HepG2 (cell line): Measurements from ENCODE around the gene PSMB10. TPM values are rescaled to one million over a fixed set of nuclear protein-coding genes. Genes with fewer than 3 reads are reported as not detected.

Source experiments
- CHD2 ChIP-seq: IDR thresholded peaks from 2 replicates; pipeline ENCODE4 v1.6.1; 2011; ENCODE audit warnings: low read depth, low read length, improper control_type of control experiment
- FOXA1 ChIP-seq, 2 experiments: fragments of 450-650 bp in 1 of 2; sonication (generic) in 1 of 2; formaldehyde crosslinking in 1 of 2; IDR thresholded peaks; 2 replicates each; pipeline versions ENCODE4 v1.4.0 to v1.6.1; 2016 to 2020; ENCODE audit warnings: missing genetic modification reagents in 1 of 2
- JUND ChIP-seq: sonication (generic); formaldehyde crosslinking; IDR thresholded peaks from 2 replicates; pipeline ENCODE4 v1.8.0; 2022; ENCODE audit warnings: mild to moderate bottlenecking, missing genetic modification reagents
- MED1 ChIP-seq: sonication (generic); formaldehyde crosslinking; IDR thresholded peaks from 2 replicates; pipeline ENCODE4 v1.4.0; 2020; ENCODE audit warnings: missing genetic modification reagents
- NPAS2 ChIP-seq: sonication (generic); formaldehyde crosslinking; IDR thresholded peaks from 2 replicates; pipeline ENCODE4 v1.8.0; 2022; ENCODE audit warnings: mild to moderate bottlenecking, missing genetic modification reagents, borderline replicate concordance
- PAX8 ChIP-seq: sonication (generic); formaldehyde crosslinking; IDR thresholded peaks from 2 replicates; pipeline ENCODE4 v1.8.0; 2022; ENCODE audit warnings: mild to moderate bottlenecking, missing genetic modification reagents, borderline replicate concordance
- PHF20 ChIP-seq: sonication (generic); formaldehyde crosslinking; IDR thresholded peaks from 2 replicates; pipeline ENCODE4 v1.5.0; 2020; ENCODE audit warnings: mild to moderate bottlenecking, missing genetic modification reagents
- PHF21A ChIP-seq: sonication (generic); formaldehyde crosslinking; IDR thresholded peaks from 2 replicates; pipeline ENCODE4 v1.5.0; 2020; ENCODE audit warnings: mild to moderate bottlenecking, missing genetic modification reagents
- YEATS4 ChIP-seq: sonication (generic); formaldehyde crosslinking; IDR thresholded peaks from 2 replicates; pipeline ENCODE4 v1.4.0; 2020; ENCODE audit warnings: missing genetic modification reagents, borderline replicate concordance
- ZNF33B ChIP-seq: sonication (generic); formaldehyde crosslinking; IDR thresholded peaks from 2 replicates; pipeline ENCODE4 v1.5.1; 2020; ENCODE audit warnings: mild to moderate bottlenecking, missing genetic modification reagents
- ZNF704 ChIP-seq: sonication (generic); formaldehyde crosslinking; IDR thresholded peaks from 2 replicates; pipeline ENCODE4 v1.8.1; 2023; ENCODE audit warnings: mild to moderate bottlenecking, inconsistent platforms, moderate library complexity, missing genetic modification reagents, borderline replicate concordance
- polyA plus RNA-seq, 8 experiments: library from polyadenylated mRNA; depleted of rRNA in 3 of 8; stranded (reverse) in 7 of 8; unstranded in 1 of 8; fragments of >200 nt; fragmentation: Illumina TruSeq in 4 of 8; extraction: Trizol in 4 of 8; gene quantifications; 2 replicates each; pipeline versions ENCODE4 v1.2.1 to v1.2.3, GENCODE V29; 2011 to 2016; ENCODE audit warnings: low read depth in 4 of 8, missing spikeins in 1 of 8, mixed read lengths in 1 of 8; ENCODE audit not compliant: insufficient read depth in 1 of 8
- total RNA-seq, 5 experiments: library from RNA; depleted of rRNA; stranded (reverse); fragments of >200 nt; fragmentation: Illumina TruSeq; extraction: Trizol; gene quantifications; 2 replicates each; pipeline ENCODE4 v1.2.3, GENCODE V29; 2016; ENCODE audit warnings: low read depth in 1 of 5
- TF ChIP-seq, protein P1 (sequence below): sonication (generic); formaldehyde crosslinking; IDR thresholded peaks from 2 replicates; pipeline ENCODE4 v1.5.1; 2020; ENCODE audit warnings: mild to moderate bottlenecking, missing genetic modification reagents, borderline replicate concordance
- TF ChIP-seq, protein P2 (sequence below): sonication (generic); formaldehyde crosslinking; IDR thresholded peaks from 2 replicates; pipeline ENCODE4 v1.4.0; 2020; ENCODE audit warnings: mild to moderate bottlenecking, missing genetic modification reagents, borderline replicate concordance
- TF ChIP-seq, protein P3 (sequence below), 2 experiments: sonication (generic) in 1 of 2; formaldehyde crosslinking in 1 of 2; IDR thresholded peaks; 2 replicates each; pipeline versions ENCODE4 v1.4.0 to v1.6.1; 2016 to 2020; ENCODE audit warnings: borderline replicate concordance in 1 of 2, low read depth in 1 of 2, mild to moderate bottlenecking in 1 of 2, missing genetic modification reagents in 1 of 2

PSMB10 gene
- total and polyA plus RNA-seq, 2 of the 13 experiments (the other 11 are each of a cell fraction or from before 2014, with no cell fraction given), result 12.7 to 65.9 TPM

GRCh38 chr16:67943256-67943618 lies 6.6 kb upstream of the PSMB10 start (continued):
- peak; percentile 20; the same call in 1 of the 2 replicates for TF ChIP-seq YEATS4 (CRISPR knock-in tag)
- TF ChIP-seq MED1 (CRISPR knock-in tag), result peak; percentile 70
- TF ChIP-seq PAX8 (CRISPR knock-in tag), result no peak; the same call in 1 of the 2 replicates
- no peak for TF ChIP-seq FOXA1 (IDR thresholded peaks at IDR 0.05)
- TF ChIP-seq FOXA1 (CRISPR knock-in tag; IDR thresholded peaks at IDR 0.05), result peak; percentile 79
- no peak; the same call in 1 of the 2 replicates for TF ChIP-seq ZNF704 (CRISPR knock-in tag)
- TF ChIP-seq ZNF33B (CRISPR knock-in tag), result no peak
- TF ChIP-seq, protein P1, sequence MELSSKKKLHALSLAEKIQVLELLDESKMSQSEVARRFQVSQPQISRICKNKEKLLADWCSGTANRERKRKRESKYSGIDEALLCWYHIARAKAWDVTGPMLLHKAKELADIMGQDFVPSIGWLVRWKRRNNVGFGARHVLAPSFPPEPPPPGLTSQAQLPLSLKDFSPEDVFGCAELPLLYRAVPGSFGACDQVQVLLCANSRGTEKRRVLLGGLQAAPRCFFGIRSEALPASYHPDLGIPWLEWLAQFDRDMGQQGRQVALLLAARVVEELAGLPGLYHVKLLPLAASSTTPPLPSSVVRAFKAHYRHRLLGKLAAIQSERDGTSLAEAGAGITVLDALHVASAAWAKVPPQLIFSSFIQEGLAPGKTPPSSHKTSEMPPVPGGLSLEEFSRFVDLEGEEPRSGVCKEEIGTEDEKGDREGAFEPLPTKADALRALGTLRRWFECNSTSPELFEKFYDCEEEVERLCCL (CRISPR knock-in tag), result no peak
- TF ChIP-seq JUND (CRISPR knock-in tag), result no peak
- TF ChIP-seq, protein P2, sequence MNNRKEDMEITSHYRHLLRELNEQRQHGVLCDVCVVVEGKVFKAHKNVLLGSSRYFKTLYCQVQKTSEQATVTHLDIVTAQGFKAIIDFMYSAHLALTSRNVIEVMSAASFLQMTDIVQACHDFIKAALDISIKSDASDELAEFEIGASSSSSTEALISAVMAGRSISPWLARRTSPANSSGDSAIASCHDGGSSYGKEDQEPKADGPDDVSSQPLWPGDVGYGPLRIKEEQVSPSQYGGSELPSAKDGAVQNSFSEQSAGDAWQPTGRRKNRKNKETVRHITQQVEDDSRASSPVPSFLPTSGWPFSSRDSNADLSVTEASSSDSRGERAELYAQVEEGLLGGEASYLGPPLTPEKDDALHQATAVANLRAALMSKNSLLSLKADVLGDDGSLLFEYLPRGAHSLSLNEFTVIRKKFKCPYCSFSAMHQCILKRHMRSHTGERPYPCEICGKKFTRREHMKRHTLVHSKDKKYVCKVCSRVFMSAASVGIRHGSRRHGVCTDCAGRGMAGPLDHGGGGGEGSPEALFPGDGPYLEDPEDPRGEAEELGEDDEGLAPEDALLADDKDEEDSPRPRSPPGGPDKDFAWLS (CRISPR knock-in tag), result peak; percentile 63; the same call in 1 of the 2 replicates
- no peak for TF ChIP-seq CHD2
- TF ChIP-seq, protein P3, sequence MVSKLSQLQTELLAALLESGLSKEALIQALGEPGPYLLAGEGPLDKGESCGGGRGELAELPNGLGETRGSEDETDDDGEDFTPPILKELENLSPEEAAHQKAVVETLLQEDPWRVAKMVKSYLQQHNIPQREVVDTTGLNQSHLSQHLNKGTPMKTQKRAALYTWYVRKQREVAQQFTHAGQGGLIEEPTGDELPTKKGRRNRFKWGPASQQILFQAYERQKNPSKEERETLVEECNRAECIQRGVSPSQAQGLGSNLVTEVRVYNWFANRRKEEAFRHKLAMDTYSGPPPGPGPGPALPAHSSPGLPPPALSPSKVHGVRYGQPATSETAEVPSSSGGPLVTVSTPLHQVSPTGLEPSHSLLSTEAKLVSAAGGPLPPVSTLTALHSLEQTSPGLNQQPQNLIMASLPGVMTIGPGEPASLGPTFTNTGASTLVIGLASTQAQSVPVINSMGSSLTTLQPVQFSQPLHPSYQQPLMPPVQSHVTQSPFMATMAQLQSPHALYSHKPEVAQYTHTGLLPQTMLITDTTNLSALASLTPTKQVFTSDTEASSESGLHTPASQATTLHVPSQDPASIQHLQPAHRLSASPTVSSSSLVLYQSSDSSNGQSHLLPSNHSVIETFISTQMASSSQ (IDR thresholded peaks at IDR 0.05; ENCODE audit: low read depth), result peak; percentile 57; the same call in 1 of the 2 replicates
- TF ChIP-seq, protein P3 (CRISPR knock-in tag; IDR thresholded peaks at IDR 0.05; ENCODE audit: borderline replicate concordance), result peak; percentile 19; the same call in 1 of the 2 replicates
- TF ChIP-seq NPAS2 (CRISPR knock-in tag), result no peak
- peak; percentile 94 for TF ChIP-seq PHF21A
- TF ChIP-seq PHF20, result peak; percentile 20; the same call in 1 of the 2 replicates
